GM18505 (cell line): Measurements from ENCODE around the gene NMRAL1.

Source experiments
- ATAC-seq: cut with Tn5 transposase; IDR thresholded peaks from one replicate; pipeline ENCODE4 v1.9.1; 2021; ENCODE audit not compliant: unreplicated experiment
- POLR2A ChIP-seq: IDR thresholded peaks from 4 replicates; pipeline ENCODE4 v1.6.1; 2011; ENCODE audit warnings: borderline replicate concordance; ENCODE audit not compliant: insufficient read depth, insufficient read length; ENCODE audit errors: extremely low read depth

Gene NMRAL1

GRCh38 chr16:4511441-4512082 is 37.1 kb upstream of the NMRAL1 start:
- no peak for TF ChIP-seq POLR2A
- no peak for ATAC-seq

GRCh38 chr16:4510747-4511426 is 36.5 kb upstream of the NMRAL1 start:
- no peak for TF ChIP-seq POLR2A
- ATAC-seq, result no peak

- ATAC-seq, result no peak
- TF ChIP-seq POLR2A, result no peak
Measured at GRCh38 chr16:4510131-4510530, 35.7 kb upstream of the NMRAL1 start.

GRCh38 chr16:4509420-4509819 is 35.0 kb upstream of the NMRAL1 start:
- no peak for ATAC-seq
- no peak for TF ChIP-seq POLR2A

- TF ChIP-seq POLR2A, result no peak
- ATAC-seq, result no peak
Measured at GRCh38 chr16:4508806-4509205, 34.4 kb upstream of the NMRAL1 start.

GRCh38 chr16:4507588-4508345 is 33.3 kb upstream of the NMRAL1 start:
- no peak for TF ChIP-seq POLR2A
- no peak for ATAC-seq

- TF ChIP-seq POLR2A, result no peak
Measured at GRCh38 chr16:4506450-4506849, 32.0 kb upstream of the NMRAL1 start.

GRCh38 chr16:4505356-4506147 is 31.1 kb upstream of the NMRAL1 start:
- TF ChIP-seq POLR2A, result no peak
- ATAC-seq, result peak; percentile 89

More at GRCh38 chr16:4506450-4506849, 32.0 kb upstream of the NMRAL1 start:
- ATAC-seq, result no peak

- no peak for TF ChIP-seq POLR2A
- no peak for ATAC-seq
Measured at GRCh38 chr16:4501071-4501478, 26.6 kb upstream of the NMRAL1 start.

- no peak for ATAC-seq
- TF ChIP-seq POLR2A, result no peak
Measured at GRCh38 chr16:4500272-4500671, 25.8 kb upstream of the NMRAL1 start.

GRCh38 chr16:4499196-4499555 is 24.8 kb upstream of the NMRAL1 start:
- no peak for TF ChIP-seq POLR2A
- no peak for ATAC-seq

- TF ChIP-seq POLR2A, result no peak
- ATAC-seq, result no peak
Measured at GRCh38 chr16:4498546-4499195, 24.2 kb upstream of the NMRAL1 start.

GRCh38 chr16:4496305-4496704 is 21.9 kb upstream of the NMRAL1 start:
- TF ChIP-seq POLR2A, result no peak

GRCh38 chr16:4495766-4496165 is 21.3 kb upstream of the NMRAL1 start:
- no peak for ATAC-seq

More at GRCh38 chr16:4496305-4496704, 21.9 kb upstream of the NMRAL1 start:
- no peak for ATAC-seq

More at GRCh38 chr16:4495766-4496165, 21.3 kb upstream of the NMRAL1 start:
- TF ChIP-seq POLR2A, result no peak
